Kasumi-1 (cell line): Measurements from ENCODE around the gene RAB24.

Experiments used
- DNase-seq, 2 experiments: peaks; one replicate each; lab custom pipeline; 2025; lab: John Stamatoyannopoulos, UW

Gene RAB24

DNA sequence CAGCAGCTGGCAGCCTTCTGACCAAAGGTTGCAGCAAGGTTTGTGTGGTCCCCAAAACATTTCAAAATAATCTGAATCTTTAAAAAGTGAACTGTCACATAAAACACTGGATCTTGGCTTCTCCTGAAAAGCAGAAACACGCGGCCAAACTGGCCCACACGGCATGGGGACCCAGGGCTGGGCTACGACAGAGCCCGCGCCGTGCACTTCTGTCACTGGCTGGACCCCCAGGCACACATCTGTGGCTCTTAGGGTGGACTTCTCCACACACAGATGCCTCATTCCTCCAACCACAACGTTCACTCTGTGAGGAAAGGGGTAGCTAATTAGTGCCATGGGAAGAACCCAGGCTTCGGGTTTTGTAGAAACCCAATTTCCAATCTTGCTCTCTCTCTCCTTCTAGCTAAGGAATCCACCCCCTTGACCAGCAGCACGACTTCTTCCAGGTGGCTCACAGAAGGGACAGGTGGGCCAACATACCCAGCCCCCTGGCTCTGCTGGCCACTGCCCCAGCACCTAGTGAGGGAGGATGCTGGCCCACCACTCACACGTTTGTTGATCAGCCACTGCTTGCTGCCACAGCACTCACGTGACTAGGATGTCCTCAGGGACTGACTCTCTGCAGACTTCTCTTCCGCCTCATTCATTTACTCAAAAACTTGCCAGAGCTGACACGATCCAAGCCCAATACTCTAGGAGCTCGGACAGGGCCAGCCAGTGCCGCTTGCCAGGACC is 30.1 kb upstream of the RAB24 start:
- no peak for DNase-seq

- no peak for DNase-seq
Measured at GRCh38 chr5:177332896-177333260, 29.4 kb upstream of the RAB24 start.

DNA sequence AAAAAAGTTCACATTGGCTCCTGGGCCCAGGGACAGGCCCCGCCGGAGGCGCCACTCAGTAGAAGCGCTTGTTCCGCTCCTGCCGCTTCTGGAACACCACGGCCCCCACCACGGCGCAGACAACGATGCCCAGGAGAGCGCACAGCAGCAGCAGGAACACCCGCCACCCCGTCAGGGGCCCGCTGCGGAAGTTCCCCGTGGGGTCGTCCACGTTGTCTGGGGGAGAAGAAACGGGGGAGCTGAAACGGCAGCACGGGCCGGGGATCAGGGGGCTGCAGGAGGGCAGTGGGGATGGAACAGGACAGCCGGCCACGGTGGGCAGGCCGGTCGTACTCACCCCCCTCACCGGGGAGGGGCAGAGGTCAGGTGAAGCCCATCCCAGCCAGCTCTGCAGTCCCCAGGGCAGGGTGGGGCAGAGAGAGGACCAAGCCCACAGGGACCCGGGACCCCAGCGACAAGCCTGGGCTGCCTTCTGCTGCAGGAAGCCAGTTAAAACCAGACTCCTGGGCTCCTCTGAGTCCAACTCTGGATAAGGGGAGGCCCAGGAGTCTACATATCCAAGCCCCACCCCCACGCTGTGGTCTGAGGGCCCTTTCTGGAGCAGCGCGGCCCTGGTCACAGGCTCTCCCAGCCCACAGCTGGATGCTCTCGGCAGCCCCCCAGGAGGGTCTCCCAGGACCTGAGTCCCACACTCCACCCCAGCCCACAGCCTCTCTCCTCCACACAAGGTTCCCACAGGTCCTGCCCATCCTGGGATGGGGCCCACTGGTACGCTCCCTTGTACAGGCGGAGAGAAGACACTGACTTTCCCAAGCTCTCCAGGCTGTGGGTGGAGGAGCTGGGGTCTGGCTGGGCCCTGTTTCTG is 28.7 kb upstream of the RAB24 start:
- DNase-seq: no peak

GRCh38 chr5:177330991-177331842 is 27.7 kb upstream of the RAB24 start:
- DNase-seq: peak; percentile 91

DNA sequence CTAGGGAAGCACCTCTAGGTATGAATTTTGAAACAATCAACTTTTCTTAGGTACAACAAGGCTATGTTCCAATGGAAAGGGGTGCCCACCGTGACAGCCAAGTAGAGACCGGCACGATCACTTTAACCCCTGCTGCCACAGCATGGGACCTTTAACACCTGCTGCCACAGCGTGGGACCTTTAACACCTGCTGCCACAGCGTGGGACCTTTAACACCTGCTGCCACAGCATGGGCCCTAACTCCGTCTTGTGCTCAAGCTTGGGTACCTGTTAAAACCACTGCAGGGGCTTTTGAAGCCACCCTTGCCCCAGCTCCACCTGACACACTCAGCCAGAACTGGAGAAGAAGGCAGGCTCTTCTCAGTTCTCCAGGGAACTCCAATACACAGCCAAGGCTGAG is 26.4 kb upstream of the RAB24 start:
- no peak for DNase-seq

GRCh38 chr5:177328545-177329231 is 25.2 kb upstream of the RAB24 start:
- DNase-seq: no peak

GRCh38 chr5:177327539-177328522 is 24.3 kb upstream of the RAB24 start:
- DNase-seq: no peak

GRCh38 chr5:177325868-177326381 is 22.4 kb upstream of the RAB24 start:
- DNase-seq: no peak

DNA sequence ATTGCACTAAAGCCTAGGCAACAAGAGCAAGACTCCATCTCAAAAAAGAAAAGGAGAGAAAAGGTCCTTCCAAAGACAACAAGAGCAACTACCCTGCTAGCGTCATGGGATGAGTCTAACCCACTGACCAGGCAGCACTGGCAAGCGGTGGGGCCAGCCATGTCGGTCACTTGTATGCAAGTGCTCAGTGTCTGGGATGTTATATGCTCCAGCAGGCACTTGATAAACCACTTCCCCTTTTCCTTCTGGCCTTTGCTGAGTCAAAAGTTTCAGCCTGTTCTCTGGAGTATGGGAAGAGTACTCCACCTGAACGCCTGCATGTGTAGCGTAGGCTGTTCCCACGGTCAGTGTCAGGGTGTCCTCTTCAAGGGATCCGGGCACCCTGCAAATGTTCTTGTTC is 17.4 kb upstream of the RAB24 start:
- DNase-seq: peak; percentile 84 to 85

DNA sequence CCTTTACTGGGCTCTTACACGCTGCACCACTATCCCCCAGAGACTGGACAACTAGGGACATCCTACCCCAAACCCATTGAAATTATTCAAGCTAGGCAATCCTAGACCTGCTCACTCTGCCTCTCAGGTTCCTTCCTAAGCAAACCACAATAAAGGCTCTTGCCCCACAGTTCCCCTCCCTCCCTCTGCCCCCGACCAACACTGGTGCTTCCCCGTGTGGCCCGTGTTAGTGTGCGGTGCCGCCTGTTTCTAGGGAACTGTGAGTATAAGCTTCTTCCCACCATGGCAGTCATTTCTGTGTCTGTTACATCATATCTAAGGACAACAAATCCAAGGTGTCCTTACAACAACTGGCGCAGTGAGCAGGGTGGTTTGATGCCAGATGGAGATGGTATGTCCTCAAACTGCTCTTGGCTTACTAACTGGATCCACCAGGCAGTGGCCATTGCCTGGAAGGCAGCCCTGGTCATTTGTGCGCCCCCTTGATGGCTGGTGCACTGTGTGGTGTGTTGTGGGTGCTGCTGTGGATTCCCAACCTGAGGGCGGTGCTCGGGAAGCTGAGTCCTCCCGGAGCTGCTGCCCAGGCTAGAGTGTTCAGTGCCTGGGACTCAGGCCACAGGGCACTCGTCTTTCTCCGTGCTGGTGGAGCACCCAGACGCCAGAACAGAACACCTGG is 16.5 kb upstream of the RAB24 start:
- DNase-seq: no peak

DNA sequence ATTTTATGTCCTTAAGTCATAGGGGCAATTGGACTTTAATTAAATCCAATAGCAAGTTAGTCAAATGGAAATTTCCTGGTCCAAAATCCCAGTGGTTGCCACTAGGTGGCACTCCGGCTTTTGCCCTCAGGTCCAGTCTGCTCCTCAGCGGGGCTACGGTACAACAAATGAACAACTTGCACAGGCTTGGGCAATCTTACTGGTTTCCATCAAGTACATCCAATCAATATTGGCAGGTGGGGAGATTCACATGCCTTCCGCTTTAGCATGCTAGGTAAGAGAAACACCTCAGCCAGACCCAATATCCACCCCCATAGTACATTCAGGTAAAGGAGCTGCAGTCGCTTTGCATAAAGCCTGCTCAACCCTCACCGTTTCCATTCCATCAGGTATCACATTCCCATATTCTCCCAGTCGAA is 14.4 kb upstream of the RAB24 start:
- peak; percentile 79 to 86 for DNase-seq

GRCh38 chr5:177316005-177316404 is 12.5 kb upstream of the RAB24 start:
- DNase-seq: no peak

DNA sequence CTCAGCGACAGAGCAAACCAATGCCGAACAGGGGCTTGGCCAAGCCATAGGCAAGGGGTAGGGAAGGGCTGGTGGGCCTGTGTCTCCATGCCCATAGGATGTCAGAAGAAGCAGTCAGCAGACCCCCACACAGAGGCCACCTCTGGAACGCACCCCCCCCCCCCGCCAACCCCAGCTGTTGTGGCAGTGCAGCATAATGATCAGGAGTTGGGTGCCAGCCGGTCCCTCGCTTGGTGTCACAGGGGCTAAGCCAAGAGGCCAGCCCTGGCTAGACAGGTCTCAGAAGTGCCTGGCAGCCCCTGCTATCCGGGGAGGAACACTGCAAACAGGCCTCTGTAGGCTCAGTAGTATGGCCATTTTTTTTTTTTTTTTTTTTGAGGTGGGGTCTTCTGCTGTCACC is 11.9 kb upstream of the RAB24 start:
- DNase-seq: no peak

DNA sequence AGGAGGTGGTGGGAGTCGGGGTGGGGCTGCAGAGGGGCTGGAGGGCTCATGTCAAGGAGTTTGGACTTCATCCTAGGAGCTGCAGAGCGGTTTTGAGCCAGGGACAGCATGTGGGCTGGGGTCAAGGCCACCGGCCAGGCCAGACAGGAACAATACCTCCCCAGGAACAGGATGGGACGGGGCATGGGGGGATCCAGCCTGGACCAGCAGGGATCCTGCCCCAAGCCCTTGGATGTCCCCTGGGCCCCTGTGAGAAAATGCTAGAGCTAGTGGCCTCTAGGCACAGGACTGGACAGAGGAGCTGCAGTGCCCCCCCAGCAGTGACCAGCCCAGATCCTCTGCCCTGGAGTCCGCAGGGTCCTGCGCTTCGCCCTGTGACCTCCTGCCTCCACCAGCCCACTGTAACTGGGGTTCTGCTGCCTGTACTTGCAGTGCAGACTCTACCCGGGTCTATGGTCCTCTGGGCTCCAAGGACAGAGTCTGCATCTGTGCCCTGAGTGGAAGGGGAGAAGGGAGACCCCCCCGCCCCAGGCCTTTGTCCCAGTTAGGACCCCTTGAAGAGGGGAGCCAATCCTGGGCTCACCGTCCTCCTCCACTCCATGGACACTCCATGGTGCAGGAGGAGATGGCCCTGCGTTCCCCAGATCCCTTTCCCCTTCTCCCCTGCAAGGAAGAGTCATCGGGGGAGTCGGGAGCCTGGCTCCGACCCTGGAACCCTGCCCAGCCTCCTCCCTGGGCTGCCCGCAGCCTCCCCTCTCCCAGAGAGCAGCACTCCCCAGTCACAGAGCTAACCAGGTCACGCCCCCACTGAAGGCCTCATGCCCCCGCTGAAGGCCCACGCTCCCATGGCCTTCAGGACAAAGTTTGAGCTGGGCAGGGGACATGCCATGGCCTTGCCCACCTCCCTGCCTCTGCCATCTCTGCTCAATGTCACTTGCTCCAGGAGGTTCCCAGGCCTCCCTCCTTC is 11.1 kb upstream of the RAB24 start:
- DNase-seq: no peak

GRCh38 chr5:177313561-177314259 is 10.2 kb upstream of the RAB24 start:
- no peak for DNase-seq

- DNase-seq: peak in 1 of 2 experiments; percentile 78
Measured at GRCh38 chr5:177312649-177313181, 9.2 kb upstream of the RAB24 start.
